Right hindlimb (tissue), 1 donor: ENCODE data around the gene CBS.
"Not testable (repeated sequence)": the region's sequence is repeated elsewhere in the genome, so short reads cannot be mapped to it uniquely, and the experiment has no call there.

Source experiments
- DNase-seq: peaks from one replicate; pipeline ENCODE4 v3.0.0-alpha.2; 2018

Gene CBS

DNA sequence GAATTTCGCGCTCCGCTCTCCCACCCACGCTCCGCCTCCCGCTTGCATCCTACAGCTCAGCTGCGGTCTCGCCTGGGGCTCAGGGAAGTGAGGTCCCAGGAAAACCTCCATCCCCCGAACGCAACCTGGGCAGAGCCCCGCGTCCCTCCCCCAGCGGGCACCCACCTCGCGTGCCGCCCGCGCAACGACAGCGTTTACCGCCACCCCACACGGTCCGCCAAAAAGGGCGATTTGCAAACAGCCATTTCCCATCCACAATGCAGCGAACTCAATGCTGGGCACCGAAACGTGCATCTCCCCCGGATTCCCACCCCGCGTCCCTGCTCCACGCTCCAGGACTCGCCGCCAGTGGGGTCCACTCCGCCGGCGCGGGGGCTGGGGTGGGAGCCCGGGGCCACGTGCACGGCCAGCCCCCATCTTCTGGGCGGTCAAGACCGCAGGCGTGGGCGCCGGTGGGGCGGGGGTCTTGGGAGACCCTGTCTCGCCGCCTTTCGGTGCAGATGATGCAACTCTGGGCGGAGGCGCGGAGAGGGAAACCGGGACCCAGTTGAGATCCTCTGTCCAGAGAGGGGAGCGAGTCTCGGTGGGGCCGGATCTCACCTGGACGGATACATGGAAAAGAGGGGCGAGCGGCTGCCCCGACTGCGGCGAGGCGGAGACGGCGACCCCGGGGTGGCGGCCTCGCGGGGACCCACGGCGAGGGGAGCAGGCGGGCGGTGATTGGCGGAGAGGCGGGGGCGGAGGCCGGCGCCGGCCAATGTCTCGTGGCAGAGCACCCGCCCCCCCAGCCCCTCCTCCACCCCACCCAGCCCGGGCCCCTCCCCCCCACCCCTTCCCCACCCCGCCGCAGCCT is at the start of gene CBS:
Gene CBS, minus strand, starts transcription at position 666 of the 853 bp plus-strand sequence. CDS start 3,642 bp downstream, outside the sequence.
- DNase-seq = not testable (repeated sequence)

DNA sequence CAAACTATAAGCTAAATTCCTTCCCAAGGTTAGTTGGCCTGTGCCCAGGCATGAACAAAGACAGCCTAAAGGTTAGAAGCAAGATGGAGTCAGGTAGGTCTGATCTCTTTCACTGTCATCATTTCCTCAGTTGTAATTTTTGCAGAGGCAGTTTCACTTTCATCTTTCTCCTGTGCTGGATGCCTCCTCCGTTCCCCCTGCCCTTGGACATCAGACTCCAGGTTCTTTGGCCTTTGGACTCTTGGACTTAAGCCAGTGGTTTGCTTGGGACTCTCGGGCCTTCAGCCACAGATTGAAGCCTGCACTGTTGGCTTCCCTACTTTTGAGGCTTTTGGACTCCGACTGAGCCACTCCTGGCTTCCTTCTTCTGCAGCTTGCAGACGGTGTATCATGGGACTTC is 40.3 kb upstream of the CBS start:
- DNase-seq = not testable (repeated sequence)

DNA sequence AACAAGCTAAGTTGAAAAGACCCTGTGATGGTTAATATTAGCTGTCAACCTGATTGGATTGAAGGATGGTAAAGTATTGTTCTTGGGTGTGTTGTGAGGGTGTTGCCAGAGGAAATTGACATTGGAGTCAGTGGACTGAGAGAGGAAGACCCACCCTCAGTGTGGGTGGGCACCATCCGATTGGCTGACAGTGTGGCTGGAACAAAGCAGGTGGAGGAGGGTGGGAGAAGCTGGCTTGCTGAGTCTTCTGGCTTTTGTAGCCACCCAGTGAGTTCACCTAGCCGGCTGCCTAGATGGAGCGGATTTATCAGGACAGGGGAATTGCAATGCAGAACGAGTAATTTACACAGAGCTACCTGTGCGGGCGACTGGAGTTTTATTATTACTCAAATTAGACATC is 38.8 kb upstream of the CBS start:
- not testable (repeated sequence) for DNase-seq

DNA sequence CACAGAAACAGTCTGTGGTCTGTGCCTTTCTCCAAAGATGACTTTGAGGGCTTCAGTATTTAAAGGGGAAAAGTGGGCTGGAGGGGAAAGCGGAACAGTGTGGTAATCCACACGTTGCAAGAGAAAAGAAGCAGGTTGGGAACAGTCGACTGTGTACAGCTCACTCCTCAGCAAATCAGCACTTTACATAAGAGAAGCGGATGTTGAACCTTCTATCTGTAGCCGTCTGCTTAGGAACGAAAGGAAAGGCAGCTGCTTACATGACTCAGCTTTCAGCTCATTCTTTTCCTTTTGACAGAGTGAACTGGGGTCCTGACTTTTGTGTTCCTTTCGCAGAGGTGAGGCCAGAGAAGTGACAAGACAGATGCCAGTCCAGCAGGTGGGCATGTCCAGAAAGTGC is 33.4 kb upstream of the CBS start:
- not testable (repeated sequence) for DNase-seq

DNA sequence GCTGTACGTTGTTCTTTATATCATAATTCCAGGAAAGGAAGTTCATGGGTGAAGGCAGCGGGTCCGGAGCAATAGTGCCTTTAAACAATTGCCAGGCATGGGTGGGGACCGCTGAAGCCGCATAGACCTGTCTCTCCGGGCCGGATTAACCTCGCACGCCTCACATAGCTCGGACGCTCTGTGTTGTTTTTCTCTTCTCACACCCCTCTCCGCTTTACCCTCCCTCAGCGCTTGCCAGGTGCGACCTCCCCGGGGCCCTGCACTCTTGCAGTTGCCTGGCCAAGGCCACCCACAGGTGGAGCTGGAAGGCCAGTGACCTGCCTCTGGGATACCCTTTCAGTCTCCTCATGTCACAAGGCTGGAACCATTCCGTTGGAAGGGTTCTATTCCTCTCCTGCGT is 32.5 kb upstream of the CBS start:
- DNase-seq = not testable (repeated sequence)

DNA sequence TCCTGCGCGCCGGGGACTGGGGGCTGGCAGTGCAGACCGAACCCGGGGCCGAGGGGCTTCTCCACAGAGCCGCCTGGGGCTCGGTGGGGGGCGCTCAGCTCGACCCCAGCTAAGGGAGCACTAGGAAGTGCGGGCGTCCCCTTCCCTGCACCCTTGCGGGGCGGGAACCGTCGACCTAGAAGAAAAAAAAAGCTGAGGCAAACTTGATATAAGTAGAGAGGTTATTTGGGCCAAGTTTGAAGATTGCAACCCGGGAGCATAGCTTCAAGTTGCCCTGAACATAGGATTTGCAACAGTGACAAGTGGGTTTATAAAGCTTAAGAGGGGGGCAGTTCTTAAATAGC is 32.1 kb upstream of the CBS start:
- DNase-seq = not testable (repeated sequence)

DNA sequence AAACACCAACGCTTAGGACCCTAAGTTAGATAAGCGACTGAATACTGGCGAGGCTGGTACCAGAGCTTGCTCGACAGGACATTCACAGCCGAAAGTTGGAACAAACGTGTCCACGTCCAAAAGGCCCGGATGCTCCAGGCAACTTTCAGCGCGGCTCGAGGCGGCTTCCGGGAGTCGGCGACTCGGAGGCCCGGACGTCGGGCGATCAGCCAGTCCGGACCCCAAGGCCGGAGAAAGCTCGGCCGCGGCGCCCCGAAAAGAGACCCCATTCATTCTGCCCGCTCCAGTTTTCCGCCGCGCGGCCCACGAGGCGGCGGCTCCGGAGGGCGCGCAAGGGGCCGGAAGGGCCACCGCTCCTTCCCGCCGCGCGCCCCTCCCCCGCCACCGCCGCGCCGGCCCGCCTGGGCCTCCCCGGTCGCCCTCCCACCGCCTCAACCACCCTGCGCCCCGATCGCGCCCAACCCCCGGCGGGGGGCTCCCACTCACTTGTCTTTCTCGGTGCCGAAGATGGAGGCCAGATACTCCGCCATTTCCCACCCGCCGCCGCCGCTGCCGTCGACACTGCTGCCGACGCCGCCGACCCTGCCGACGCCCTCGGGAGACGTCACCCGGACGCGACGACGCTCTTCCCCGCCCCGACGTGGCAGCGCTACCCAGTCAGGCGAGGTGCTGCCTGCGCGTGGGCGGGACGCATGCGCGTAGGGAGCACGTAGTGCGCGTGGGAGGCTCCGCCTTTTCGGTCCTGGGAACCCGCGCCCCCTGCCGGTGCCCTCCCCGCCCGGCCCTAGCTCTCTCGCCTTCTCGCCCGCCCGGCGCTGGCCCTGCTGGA is 31.5 kb upstream of the CBS start, which contains the start of gene U2AF1:
Gene U2AF1, minus strand, starts transcription at position 606 of the 829 bp plus-strand sequence. Its CDS starts 76 bp downstream, at position 530.
- not testable (repeated sequence) for DNase-seq

DNA sequence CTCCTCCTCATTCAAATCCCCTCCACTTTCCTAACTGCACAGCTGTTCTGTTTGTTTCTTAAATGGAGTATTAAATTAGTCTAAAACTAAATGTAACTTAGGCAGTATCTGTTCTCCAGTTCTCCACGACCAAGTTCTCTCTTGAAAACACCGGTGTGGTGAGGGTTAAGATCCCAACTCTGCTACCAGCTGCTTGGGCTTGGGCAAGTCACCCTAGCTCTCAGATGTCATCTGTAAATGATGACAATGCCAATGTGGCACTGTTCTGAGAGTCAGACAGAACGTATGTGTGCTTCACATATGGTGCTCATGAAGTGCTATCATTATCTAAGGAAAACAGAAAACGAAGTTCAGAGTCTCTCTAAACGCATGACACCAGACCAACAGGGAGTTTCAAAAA is 29.0 kb upstream of the CBS start:
- DNase-seq = not testable (repeated sequence)

DNA sequence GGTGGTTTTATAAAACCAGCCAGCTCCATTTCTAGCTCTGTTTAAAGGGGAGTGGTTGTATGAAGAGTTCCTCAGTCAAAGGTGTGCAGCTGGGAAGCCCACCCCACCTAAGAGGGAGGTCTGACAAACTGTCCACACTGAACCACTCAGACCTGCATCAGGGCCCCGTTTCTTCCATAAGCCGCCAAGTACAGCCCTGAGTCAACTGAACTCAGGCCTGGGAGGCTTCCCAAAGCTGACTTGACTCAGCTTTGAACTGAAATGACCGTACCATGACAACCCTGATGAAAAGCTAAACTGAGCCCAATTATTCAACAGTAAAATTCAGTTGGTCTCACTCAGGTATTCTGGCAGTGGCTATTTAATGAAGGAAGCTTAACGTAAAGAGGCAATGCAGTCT is 26.6 kb upstream of the CBS start:
- not testable (repeated sequence) for DNase-seq

DNA sequence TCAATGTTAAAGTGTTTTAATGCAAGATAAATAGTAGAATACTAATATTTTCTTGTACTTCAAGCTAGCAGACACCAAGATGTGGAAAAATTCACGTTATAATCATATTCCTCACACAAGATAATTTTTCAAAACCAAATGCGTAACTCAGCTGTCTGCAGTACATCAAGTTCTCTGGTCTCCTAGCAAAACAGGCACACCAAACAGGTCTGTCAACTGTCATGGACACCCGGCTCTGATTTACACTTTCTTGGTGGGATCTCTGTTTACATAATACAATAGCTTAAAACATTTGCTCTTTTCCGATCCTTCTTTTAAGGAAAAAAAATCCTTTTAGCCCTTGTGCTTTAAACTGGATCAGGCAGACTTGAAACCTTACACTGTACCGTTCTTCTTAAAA is 26.0 kb upstream of the CBS start:
- not testable (repeated sequence) for DNase-seq

DNA sequence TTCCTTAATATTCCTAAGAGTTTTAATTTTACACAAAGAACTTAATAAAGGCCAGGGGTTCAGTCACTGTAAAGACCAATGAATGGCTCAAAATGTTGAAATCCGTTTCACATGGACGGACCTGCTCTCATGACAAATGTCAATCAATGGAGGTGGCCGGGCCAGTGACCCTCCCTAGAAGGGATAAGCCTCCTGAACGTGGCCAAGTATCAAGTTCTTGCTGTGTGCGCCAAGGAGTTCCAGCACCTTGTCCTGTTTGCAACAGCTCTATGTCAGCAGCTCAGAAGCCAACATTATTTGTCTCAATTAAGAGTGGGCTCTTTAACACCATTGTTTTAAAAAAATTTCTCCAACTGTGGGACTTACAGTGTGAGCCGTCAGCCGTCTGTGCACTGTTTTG is 25.4 kb upstream of the CBS start:
- DNase-seq = not testable (repeated sequence)

DNA sequence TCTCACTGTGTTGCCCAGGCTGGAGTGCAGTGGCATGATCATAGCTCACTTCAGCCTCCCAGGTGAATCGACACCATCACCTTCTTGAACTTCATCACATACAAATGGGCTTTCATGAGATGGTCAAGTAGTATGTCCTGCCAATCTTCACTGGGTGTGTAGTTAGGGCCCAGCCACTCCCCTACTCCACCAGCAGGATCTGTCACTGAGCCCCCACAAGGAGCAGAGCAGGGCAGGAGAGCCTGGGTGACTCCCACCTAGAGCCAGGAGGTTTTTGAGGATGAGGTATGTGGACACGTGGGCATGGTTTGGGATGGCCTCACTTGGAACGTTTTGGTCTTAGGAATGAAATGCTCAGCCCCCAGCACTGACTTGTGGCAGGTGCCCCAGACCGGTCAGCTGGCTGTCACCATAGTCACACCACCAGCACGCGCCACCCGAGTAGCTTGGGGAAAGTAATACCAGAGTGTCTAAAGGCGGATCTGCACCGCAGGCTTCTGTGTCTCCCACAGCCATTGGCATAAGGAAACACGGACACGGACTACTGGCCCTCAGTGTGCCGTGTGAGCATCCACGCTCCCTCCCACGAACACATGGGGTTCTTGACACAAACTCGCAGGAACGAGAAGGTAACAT is 16.5 kb upstream of the CBS start:
- not testable (repeated sequence) for DNase-seq

DNA sequence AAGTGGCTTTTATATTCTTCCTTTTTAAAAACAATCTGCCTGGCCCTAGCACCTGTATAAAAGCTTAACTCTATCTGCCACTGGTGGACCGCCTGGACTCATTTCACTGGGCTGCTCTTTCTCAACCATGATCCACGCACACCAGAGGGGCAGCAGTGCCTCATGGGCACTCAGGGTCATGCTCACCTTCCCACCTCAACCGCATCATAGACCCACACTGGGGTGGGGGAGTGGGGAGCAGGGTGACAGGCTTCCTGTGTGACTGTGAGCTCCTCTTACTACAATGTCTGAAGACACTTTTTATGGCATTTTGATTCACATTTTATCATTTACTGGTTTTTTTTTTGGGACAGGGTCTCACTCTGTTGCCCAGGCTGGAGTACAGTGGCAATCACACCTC is 15.3 kb upstream of the CBS start:
- DNase-seq = not testable (repeated sequence)

DNA sequence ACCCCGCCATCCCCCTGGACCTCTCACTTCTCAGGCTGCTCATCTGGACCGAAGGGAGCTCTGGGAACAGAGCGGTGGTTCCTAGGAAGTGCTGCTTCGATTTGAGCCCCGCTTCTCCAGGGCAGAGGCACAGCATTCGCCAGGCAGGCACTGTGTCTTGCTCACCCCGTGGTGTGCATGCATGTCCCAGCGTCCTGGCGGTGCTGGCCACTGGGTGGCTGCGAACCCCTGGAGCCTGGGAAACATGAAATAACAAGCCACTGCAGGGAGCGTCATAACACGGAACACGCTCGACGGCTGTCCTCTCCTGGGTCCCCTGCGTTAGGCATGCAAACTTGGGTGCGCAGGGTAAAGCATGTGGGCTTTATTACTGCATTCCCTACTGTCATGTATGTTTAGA is 13.8 kb upstream of the CBS start:
- not testable (repeated sequence) for DNase-seq

DNA sequence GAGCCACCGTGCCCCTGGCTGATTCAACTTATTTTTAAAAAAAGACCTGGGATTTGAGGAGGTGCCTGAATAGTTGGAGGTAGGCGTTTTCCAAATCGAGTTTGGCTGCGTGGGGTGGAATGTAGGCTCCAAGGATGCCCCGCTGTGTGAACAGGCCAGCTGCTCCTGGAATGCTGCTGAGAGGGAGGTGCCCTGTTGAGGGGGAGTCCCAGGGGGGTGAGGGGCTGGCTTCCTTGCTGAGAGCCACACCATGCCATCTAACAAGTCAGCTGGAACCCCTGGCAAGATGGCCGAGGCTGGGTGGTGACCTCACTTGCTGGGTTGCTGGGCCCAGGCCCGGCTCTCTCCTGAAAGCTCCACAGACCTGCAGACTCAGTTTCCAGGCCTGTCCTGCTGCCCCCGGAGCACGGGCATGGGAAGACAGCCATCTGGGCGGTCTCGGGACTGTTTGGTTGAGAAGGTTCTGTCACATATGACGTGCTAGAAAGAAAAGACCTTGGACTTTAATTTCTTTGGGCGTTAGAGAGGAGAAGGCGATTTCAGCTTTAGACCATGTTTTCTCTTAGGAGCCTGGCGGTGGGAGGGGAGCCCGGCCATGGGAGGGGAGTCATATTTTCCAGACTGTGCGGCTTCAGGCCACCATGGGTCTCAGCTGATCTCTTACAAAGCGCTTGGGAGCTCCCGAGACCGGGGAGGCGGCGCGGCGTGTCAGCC is 7.1 kb upstream of the CBS start:
- not testable (repeated sequence) for DNase-seq

DNA sequence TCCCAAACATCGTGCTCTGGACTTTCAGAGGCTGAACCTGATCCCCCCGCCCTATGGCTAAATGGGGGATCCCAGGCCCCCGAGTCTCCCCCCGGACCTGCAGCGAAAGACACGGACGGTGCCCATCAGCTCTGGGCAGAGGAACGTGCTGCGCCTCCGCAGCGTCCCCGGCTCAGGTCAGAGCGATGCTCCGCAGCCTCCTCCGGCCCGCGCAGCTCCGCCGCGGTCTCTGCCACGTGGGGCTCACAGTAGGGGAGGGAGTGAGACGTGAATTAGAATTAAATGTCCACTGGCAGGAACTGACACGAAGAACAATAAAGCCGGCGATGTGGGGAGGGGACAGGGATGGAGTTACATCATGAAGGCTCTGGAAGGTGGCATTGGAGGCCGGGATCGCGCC is 1.0 kb upstream of the CBS start:
- not testable (repeated sequence) for DNase-seq

DNA sequence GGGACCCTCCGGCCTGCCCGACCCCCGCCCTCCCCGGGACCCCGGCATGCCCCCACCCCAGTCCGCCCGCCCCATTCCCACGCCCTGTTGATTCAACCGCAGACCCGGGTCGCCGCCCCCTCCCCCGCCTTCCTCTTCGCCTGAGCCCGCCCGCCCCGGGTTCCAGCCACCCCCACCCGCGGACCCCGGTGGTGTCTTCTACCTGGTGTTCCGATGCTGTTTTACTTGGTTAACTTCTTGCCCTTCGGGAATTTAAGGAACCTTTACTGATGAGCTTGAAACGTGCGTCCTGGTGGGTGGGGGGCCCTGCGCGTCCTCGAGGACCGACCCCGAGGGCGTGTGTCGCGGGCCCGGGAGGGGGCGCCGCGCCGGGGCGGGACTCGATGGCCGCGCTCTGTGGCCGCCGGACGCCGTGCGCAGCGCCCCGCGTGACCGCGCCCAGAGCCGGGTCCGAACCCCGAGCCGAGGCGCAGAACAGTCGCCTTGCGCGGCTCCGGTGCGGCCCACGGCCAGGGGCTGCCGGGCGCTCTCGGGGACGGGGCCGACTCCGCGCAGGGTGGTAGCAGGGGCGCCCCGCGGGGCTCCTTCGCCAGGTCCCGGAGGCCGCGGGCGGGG is 495 bp upstream of the CBS start:
- not testable (repeated sequence) for DNase-seq

DNA sequence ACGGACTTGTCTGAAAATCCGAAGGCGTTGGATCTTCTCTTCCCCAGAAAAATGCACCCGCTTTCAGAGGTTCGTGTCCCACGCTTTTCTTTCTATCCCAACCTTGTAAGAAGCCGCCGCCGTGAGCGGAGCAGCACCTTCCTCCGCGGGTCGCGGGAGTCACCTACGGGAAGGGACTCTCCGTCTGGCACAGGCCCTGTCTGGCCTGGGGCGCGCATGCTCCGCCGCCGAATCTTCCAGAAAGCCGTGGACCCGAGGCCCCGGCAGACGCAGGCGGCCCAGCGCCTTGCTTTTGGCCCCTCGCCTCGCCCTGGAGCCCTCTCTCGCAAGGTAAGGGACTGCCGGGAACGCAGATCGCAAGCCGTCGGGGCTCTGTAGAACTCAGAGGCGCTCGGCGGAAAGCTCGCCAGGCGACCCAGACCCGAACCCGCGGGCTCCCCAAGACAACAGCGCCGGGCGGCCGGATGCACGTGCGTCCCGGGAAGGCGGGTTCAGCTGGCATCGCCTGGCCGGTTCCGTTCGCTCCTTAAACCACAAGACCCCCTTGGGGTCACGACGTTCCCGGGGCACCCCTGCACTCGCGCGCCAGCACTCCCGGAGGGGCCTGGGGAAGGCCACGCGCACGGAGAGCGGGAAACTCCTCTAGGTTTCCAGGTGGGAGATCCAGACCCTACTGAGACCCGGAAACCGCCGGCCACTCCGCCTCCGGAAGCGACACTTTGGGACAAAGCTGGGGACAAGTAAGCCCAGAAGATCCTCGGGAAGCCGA is 1.1 kb downstream of the CBS start:
- DNase-seq = not testable (repeated sequence)

DNA sequence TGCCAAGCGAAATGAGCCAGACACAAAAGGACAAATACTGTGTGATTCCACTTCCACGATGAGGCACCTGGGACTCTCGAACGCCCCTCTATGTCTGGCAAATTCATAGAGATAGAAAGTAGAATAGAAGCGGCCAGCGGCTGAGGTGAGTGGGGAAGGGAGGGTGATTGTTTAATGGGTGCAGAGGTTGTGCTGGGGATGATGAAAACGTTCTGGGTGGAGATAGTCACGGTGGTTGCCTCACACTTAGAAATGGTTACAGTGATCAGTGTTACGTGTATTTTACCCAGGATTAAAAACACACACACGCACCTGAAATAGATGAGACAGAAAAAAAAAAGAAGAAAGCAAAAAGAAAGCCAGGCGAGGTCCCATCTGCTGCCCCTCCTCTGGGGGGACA is 2.9 kb downstream of the CBS start:
- not testable (repeated sequence) for DNase-seq

DNA sequence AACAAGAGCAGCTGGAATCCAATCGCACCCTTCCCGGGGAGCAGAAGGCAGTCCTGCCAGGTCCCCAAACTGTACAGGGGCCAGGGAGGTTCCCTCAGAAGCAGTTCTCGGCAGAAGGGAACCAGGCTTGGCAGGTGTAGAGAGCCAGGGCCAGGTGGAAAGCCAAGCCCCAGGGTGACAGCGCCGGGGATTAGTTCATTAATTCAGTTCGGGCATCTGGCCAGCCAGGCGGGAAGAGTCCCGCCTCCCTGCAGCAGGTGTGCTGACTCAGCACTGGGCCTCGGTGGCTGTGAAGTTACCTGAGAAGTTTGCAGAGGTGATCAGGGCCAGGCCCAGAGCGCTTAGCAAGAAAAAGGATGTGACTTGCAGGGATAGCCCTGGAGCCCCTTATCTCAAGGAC is 6.0 kb downstream of the CBS start:
- not testable (repeated sequence) for DNase-seq

DNA sequence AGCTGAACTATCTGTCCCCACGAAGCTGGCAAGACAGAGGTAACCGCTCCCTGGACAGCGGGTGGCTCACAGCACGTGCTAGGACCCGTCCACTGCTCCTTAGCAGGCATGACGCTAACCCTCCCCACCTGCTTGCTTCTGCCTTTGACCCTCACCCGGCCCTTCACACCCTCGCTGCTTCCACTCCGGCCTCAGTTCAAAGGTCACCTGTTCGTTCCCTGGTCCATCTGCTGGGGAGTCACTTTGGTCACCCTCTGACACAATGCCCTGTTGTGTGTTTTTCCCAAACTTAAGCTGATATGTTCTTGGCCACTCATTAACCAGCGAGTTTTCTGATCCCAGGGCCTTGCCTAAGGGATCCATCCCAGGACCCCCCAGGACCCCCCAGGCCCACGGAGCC is 7.6 kb downstream of the CBS start:
- not testable (repeated sequence) for DNase-seq
